ENCODE data around the gene GAREM1. TPM values are rescaled to one million over a fixed set of nuclear protein-coding genes. Genes with fewer than 3 reads are reported as not detected.

Gene GAREM1
- total and polyA plus RNA-seq, 4 donors, result 1.5 to 7.5 (median 2.0) TPM

DNA sequence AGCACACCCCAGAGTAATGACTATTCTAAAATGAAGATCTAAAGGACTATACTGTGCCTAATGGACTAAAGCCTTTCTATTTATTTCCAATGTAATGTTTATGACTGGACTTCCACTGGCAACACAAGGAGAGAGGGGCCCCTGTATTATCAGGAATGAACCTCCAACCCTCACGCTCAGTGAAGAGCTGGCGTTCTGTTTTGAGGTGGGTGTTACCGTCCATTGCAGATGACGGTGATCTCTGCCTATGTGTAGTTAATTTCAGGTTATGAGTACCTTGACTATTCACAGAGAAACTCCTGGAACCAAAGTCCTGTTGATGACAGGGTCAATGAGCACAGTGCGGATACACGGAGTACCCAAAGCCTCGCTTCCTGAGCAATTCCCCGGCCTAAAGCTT is 195.5 kb downstream of the GAREM1 start (continued):
- TF ChIP-seq, protein P1, sequence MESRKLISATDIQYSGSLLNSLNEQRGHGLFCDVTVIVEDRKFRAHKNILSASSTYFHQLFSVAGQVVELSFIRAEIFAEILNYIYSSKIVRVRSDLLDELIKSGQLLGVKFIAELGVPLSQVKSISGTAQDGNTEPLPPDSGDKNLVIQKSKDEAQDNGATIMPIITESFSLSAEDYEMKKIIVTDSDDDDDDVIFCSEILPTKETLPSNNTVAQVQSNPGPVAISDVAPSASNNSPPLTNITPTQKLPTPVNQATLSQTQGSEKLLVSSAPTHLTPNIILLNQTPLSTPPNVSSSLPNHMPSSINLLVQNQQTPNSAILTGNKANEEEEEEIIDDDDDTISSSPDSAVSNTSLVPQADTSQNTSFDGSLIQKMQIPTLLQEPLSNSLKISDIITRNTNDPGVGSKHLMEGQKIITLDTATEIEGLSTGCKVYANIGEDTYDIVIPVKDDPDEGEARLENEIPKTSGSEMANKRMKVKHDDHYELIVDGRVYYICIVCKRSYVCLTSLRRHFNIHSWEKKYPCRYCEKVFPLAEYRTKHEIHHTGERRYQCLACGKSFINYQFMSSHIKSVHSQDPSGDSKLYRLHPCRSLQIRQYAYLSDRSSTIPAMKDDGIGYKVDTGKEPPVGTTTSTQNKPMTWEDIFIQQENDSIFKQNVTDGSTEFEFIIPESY (IDR thresholded peaks at IDR 0.05), result no peak
- TF ChIP-seq NR2F2 (IDR thresholded peaks at IDR 0.05) (no peak), EGR1 (IDR thresholded peaks at IDR 0.05; ENCODE audit: low read depth in 2 of 2) (no peak), RAD21 (IDR thresholded peaks at IDR 0.05) (no peak), YY1 (IDR thresholded peaks at IDR 0.05) (no peak), HNF4G (IDR thresholded peaks at IDR 0.05) (no peak)
- TF ChIP-seq, protein P2, sequence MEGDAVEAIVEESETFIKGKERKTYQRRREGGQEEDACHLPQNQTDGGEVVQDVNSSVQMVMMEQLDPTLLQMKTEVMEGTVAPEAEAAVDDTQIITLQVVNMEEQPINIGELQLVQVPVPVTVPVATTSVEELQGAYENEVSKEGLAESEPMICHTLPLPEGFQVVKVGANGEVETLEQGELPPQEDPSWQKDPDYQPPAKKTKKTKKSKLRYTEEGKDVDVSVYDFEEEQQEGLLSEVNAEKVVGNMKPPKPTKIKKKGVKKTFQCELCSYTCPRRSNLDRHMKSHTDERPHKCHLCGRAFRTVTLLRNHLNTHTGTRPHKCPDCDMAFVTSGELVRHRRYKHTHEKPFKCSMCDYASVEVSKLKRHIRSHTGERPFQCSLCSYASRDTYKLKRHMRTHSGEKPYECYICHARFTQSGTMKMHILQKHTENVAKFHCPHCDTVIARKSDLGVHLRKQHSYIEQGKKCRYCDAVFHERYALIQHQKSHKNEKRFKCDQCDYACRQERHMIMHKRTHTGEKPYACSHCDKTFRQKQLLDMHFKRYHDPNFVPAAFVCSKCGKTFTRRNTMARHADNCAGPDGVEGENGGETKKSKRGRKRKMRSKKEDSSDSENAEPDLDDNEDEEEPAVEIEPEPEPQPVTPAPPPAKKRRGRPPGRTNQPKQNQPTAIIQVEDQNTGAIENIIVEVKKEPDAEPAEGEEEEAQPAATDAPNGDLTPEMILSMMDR (IDR thresholded peaks at IDR 0.05; ENCODE audit: low read depth, low read length, missing input control), result no peak

DNA sequence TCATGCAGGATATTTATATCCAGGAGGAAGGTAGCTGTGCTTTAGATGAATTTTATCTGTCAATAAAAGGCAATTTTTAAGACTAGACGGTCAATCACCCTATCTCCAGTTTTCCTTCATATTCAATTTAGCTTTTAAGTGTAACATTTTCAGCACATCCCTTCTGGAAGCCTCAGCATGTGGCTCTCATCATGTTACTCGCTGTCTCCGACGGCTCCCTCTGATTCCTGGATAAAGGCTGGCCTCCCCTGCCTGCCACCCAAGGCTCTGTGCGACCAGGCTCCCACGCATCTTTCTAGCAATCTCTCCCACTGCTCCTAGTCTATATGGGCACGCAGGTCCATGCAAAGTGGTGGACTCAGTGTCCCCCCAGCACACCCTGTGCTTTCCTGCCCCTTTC is 196.4 kb downstream of the GAREM1 start:
- Histone ChIP-seq H3K27me3 (ENCODE audit: control insufficient read depth in 4 of 4, insufficient read depth in 4 of 4, low read length in 3 of 4) (no peaks in the 10 kb centered on the region), H3K27ac (ENCODE audit: low read depth in 1 of 2, low read length in 2 of 2) (no peak overlapping the region), H3K9me3 (ENCODE audit: control insufficient read depth in 4 of 4, low read length in 3 of 4) (no peaks in the 10 kb centered on the region), H3K9ac (ENCODE audit: low read depth in 1 of 2, low read length in 2 of 2) (no peak overlapping the region), H3K4me1 (ENCODE audit: control insufficient read depth in 4 of 4, insufficient read depth in 4 of 4, low read length in 3 of 4) (peaks cover 0 to 18% (median 12%) of the 10 kb centered on the region in 4 donors), H3K4me3 (ENCODE audit: low read depth in 1 of 3, low read length in 3 of 3) (no peak overlapping the region), H3K36me3 (ENCODE audit: control insufficient read depth in 4 of 4, insufficient read depth in 3 of 4, low read depth in 1 of 4, low read length in 3 of 4) (peaks cover 0 to 8% (median 7%) of the 10 kb centered on the region in 4 donors)
- WGBS, result 95% methylated on average over 7 of the region's 7 CpGs
- no peak for DNase-seq (ENCODE audit: low spot score)
- TF ChIP-seq, protein P1 (IDR thresholded peaks at IDR 0.05), result no peak
- TF ChIP-seq, protein P3, sequence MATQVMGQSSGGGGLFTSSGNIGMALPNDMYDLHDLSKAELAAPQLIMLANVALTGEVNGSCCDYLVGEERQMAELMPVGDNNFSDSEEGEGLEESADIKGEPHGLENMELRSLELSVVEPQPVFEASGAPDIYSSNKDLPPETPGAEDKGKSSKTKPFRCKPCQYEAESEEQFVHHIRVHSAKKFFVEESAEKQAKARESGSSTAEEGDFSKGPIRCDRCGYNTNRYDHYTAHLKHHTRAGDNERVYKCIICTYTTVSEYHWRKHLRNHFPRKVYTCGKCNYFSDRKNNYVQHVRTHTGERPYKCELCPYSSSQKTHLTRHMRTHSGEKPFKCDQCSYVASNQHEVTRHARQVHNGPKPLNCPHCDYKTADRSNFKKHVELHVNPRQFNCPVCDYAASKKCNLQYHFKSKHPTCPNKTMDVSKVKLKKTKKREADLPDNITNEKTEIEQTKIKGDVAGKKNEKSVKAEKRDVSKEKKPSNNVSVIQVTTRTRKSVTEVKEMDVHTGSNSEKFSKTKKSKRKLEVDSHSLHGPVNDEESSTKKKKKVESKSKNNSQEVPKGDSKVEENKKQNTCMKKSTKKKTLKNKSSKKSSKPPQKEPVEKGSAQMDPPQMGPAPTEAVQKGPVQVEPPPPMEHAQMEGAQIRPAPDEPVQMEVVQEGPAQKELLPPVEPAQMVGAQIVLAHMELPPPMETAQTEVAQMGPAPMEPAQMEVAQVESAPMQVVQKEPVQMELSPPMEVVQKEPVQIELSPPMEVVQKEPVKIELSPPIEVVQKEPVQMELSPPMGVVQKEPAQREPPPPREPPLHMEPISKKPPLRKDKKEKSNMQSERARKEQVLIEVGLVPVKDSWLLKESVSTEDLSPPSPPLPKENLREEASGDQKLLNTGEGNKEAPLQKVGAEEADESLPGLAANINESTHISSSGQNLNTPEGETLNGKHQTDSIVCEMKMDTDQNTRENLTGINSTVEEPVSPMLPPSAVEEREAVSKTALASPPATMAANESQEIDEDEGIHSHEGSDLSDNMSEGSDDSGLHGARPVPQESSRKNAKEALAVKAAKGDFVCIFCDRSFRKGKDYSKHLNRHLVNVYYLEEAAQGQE (IDR thresholded peaks at IDR 0.05), result no peak
- TF ChIP-seq, protein P2 (IDR thresholded peaks at IDR 0.05; ENCODE audit: low read depth, low read length, missing input control), result no peak
- no peak for TF ChIP-seq NR2F2 (IDR thresholded peaks at IDR 0.05)
- no peak for TF ChIP-seq SP1 (IDR thresholded peaks at IDR 0.05)
- TF ChIP-seq FOXA2 (IDR thresholded peaks at IDR 0.05), result no peak
- TF ChIP-seq, protein P4, sequence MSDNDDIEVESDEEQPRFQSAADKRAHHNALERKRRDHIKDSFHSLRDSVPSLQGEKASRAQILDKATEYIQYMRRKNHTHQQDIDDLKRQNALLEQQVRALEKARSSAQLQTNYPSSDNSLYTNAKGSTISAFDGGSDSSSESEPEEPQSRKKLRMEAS (IDR thresholded peaks at IDR 0.05), result no peak
- TF ChIP-seq JUND (IDR thresholded peaks at IDR 0.05), result no peak
